GM19467 (cell line): ENCODE measurements around the gene BGN.

Source experiments
- ATAC-seq: cut with Tn5 transposase; IDR thresholded peaks from one replicate; pipeline ENCODE4 v1.9.1; 2021; ENCODE audit warnings: mild to moderate bottlenecking, moderate library complexity; ENCODE audit not compliant: unreplicated experiment

BGN gene

GRCh38 chrX:153524234-153524633, 29.5 kb downstream of the BGN start:
- no peak for ATAC-seq

GRCh38 chrX:153525451-153525850, 30.7 kb downstream of the BGN start:
- no peak for ATAC-seq

- ATAC-seq, result no peak
These were observed 31.3 kb downstream of the BGN start for GRCh38 chrX:153526042-153526441.

GRCh38 chrX:153526801-153527200, 32.0 kb downstream of the BGN start:
- ATAC-seq, result no peak

GRCh38 chrX:153527208-153527607, 32.4 kb downstream of the BGN start:
- ATAC-seq, result no peak

- ATAC-seq, result no peak
These were observed 35.8 kb downstream of the BGN start for GRCh38 chrX:153530411-153531129.

- no peak for ATAC-seq
These were observed 38.3 kb downstream of the BGN start for GRCh38 chrX:153533091-153533490.

GRCh38 chrX:153537080-153537479, 42.3 kb downstream of the BGN start:
- ATAC-seq, result no peak

- ATAC-seq, result no peak
These were observed 42.9 kb downstream of the BGN start for GRCh38 chrX:153537526-153538295.

- no peak for ATAC-seq
These were observed 43.6 kb downstream of the BGN start for GRCh38 chrX:153538424-153538823.

GRCh38 chrX:153539171-153539978, 44.6 kb downstream of the BGN start:
- peak; percentile 83 for ATAC-seq

- ATAC-seq, result no peak
These were observed 45.2 kb downstream of the BGN start for GRCh38 chrX:153539979-153540358.

GRCh38 chrX:153544727-153545126, 49.9 kb downstream of the BGN start:
- no peak for ATAC-seq

GRCh38 chrX:153546386-153546785, 51.6 kb downstream of the BGN start:
- no peak for ATAC-seq

- ATAC-seq, result no peak
These were observed 52.4 kb downstream of the BGN start for GRCh38 chrX:153547195-153547594.

- no peak for ATAC-seq
These were observed 54.5 kb downstream of the BGN start for GRCh38 chrX:153549231-153549630.

GRCh38 chrX:153549807-153550206, 55.0 kb downstream of the BGN start:
- ATAC-seq, result no peak

- ATAC-seq, result no peak
These were observed 56.4 kb downstream of the BGN start for GRCh38 chrX:153551135-153551534.

- no peak for ATAC-seq
These were observed 59.9 kb downstream of the BGN start for GRCh38 chrX:153554519-153555167.

- no peak for ATAC-seq
These were observed 62.0 kb downstream of the BGN start for GRCh38 chrX:153556767-153557166.
